Panc1 (cell line): ENCODE results near the gene CDH13.

ENCODE experiments used
- TF ChIP-seq, protein P1 (sequence below): fragments of 450-650 bp; IDR thresholded peaks from 2 replicates; pipeline ENCODE4 v1.5.1; 2017; ENCODE audit warnings: mild to moderate bottlenecking
- TF ChIP-seq, protein P2 (sequence below), 2 experiments: IDR thresholded peaks; 2 replicates each; pipeline ENCODE4 v1.6.1; 2011 to 2012; ENCODE audit warnings: low read depth in 2 of 2, control low read depth in 1 of 2, low read length in 1 of 2, mild to moderate bottlenecking in 1 of 2, moderate library complexity in 1 of 2; ENCODE audit not compliant: insufficient read depth in 1 of 2

- TF ChIP-seq, protein P1, sequence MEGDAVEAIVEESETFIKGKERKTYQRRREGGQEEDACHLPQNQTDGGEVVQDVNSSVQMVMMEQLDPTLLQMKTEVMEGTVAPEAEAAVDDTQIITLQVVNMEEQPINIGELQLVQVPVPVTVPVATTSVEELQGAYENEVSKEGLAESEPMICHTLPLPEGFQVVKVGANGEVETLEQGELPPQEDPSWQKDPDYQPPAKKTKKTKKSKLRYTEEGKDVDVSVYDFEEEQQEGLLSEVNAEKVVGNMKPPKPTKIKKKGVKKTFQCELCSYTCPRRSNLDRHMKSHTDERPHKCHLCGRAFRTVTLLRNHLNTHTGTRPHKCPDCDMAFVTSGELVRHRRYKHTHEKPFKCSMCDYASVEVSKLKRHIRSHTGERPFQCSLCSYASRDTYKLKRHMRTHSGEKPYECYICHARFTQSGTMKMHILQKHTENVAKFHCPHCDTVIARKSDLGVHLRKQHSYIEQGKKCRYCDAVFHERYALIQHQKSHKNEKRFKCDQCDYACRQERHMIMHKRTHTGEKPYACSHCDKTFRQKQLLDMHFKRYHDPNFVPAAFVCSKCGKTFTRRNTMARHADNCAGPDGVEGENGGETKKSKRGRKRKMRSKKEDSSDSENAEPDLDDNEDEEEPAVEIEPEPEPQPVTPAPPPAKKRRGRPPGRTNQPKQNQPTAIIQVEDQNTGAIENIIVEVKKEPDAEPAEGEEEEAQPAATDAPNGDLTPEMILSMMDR = no peak
- TF ChIP-seq, protein P2, sequence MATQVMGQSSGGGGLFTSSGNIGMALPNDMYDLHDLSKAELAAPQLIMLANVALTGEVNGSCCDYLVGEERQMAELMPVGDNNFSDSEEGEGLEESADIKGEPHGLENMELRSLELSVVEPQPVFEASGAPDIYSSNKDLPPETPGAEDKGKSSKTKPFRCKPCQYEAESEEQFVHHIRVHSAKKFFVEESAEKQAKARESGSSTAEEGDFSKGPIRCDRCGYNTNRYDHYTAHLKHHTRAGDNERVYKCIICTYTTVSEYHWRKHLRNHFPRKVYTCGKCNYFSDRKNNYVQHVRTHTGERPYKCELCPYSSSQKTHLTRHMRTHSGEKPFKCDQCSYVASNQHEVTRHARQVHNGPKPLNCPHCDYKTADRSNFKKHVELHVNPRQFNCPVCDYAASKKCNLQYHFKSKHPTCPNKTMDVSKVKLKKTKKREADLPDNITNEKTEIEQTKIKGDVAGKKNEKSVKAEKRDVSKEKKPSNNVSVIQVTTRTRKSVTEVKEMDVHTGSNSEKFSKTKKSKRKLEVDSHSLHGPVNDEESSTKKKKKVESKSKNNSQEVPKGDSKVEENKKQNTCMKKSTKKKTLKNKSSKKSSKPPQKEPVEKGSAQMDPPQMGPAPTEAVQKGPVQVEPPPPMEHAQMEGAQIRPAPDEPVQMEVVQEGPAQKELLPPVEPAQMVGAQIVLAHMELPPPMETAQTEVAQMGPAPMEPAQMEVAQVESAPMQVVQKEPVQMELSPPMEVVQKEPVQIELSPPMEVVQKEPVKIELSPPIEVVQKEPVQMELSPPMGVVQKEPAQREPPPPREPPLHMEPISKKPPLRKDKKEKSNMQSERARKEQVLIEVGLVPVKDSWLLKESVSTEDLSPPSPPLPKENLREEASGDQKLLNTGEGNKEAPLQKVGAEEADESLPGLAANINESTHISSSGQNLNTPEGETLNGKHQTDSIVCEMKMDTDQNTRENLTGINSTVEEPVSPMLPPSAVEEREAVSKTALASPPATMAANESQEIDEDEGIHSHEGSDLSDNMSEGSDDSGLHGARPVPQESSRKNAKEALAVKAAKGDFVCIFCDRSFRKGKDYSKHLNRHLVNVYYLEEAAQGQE (IDR thresholded peaks at IDR 0.05; ENCODE audit: insufficient read depth in 1 of 2, low read depth in 2 of 2, low read length in 1 of 2) = no peak
These were observed 272.2 kb downstream of the CDH13 start for GRCh38 chr16:82899006-82899405.
